GM12872 (cell line): Measurements from ENCODE around the gene GRIN1.

Experiments used
- CTCF ChIP-seq: IDR thresholded peaks from 3 replicates; pipeline ENCODE4 v1.5.1; 2011; ENCODE audit warnings: low read depth, mild to moderate bottlenecking, low read length, moderate library complexity; ENCODE audit not compliant: insufficient read depth

GRIN1 gene

GRCh38 chr9:137217276-137218211, 78.6 kb downstream of the GRIN1 start:
- TF ChIP-seq CTCF = no peak

GRCh38 chr9:137218212-137218753, 79.3 kb downstream of the GRIN1 start:
- no peak for TF ChIP-seq CTCF
